ENCODE data around the gene RDH11. TPM values are rescaled to one million over a fixed set of nuclear protein-coding genes. Genes with fewer than 3 reads are reported as not detected.

RDH11 gene
- total and polyA plus RNA-seq, 10 of the 15 experiments (the other 5 are each of a cell fraction or from before 2014, with no cell fraction given) = 49.7 to 161 (median 77.2) TPM

- TF ChIP-seq, protein P1, sequence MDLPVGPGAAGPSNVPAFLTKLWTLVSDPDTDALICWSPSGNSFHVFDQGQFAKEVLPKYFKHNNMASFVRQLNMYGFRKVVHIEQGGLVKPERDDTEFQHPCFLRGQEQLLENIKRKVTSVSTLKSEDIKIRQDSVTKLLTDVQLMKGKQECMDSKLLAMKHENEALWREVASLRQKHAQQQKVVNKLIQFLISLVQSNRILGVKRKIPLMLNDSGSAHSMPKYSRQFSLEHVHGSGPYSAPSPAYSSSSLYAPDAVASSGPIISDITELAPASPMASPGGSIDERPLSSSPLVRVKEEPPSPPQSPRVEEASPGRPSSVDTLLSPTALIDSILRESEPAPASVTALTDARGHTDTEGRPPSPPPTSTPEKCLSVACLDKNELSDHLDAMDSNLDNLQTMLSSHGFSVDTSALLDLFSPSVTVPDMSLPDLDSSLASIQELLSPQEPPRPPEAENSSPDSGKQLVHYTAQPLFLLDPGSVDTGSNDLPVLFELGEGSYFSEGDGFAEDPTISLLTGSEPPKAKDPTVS (IDR thresholded peaks at IDR 0.05; ENCODE audit: low read depth, low read length) = no peak
- TF ChIP-seq POU2F2 (IDR thresholded peaks at IDR 0.05; ENCODE audit: borderline replicate concordance, low read depth, low read length) = peak; percentile 89
- TF ChIP-seq NFIC (IDR thresholded peaks at IDR 0.05; ENCODE audit: low read depth, low read length) = no peak
- no peak; the same call in 1 of the 2 replicates for TF ChIP-seq GATAD2B (conservative IDR thresholded peaks at IDR 0.05; ENCODE audit: low read depth)
- TF ChIP-seq ZSCAN29 (IDR thresholded peaks at IDR 0.05) = no peak
- TF ChIP-seq NBN (IDR thresholded peaks at IDR 0.05) = no peak
- no peak for TF ChIP-seq ZNF622 (IDR thresholded peaks at IDR 0.05)
- TF ChIP-seq, protein P2, sequence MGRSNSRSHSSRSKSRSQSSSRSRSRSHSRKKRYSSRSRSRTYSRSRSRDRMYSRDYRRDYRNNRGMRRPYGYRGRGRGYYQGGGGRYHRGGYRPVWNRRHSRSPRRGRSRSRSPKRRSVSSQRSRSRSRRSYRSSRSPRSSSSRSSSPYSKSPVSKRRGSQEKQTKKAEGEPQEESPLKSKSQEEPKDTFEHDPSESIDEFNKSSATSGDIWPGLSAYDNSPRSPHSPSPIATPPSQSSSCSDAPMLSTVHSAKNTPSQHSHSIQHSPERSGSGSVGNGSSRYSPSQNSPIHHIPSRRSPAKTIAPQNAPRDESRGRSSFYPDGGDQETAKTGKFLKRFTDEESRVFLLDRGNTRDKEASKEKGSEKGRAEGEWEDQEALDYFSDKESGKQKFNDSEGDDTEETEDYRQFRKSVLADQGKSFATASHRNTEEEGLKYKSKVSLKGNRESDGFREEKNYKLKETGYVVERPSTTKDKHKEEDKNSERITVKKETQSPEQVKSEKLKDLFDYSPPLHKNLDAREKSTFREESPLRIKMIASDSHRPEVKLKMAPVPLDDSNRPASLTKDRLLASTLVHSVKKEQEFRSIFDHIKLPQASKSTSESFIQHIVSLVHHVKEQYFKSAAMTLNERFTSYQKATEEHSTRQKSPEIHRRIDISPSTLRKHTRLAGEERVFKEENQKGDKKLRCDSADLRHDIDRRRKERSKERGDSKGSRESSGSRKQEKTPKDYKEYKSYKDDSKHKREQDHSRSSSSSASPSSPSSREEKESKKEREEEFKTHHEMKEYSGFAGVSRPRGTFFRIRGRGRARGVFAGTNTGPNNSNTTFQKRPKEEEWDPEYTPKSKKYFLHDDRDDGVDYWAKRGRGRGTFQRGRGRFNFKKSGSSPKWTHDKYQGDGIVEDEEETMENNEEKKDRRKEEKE (IDR thresholded peaks at IDR 0.05) = no peak
- no peak for TF ChIP-seq NR2F1 (conservative IDR thresholded peaks at IDR 0.05)
- TF ChIP-seq EZH2 (IDR thresholded peaks at IDR 0.05; ENCODE audit: borderline replicate concordance, control insufficient read depth, low read depth, low read length) = no peak
- TF ChIP-seq MTA3 (IDR thresholded peaks at IDR 0.05; ENCODE audit: borderline replicate concordance, low read length) = no peak
- no peak; the same call in 1 of the 2 replicates for TF ChIP-seq ZBTB40 (IDR thresholded peaks at IDR 0.05; ENCODE audit: borderline replicate concordance)
- TF ChIP-seq LARP7 (IDR thresholded peaks at IDR 0.05) = no peak
- TF ChIP-seq EP300 (IDR thresholded peaks at IDR 0.05; ENCODE audit: borderline replicate concordance in 1 of 2, control insufficient read depth in 1 of 2, low read depth in 2 of 2, low read length in 2 of 2) = no peak
- peak; percentile 63 for TF ChIP-seq IKZF1 (conservative IDR thresholded peaks at IDR 0.05)
- TF ChIP-seq, protein P3, sequence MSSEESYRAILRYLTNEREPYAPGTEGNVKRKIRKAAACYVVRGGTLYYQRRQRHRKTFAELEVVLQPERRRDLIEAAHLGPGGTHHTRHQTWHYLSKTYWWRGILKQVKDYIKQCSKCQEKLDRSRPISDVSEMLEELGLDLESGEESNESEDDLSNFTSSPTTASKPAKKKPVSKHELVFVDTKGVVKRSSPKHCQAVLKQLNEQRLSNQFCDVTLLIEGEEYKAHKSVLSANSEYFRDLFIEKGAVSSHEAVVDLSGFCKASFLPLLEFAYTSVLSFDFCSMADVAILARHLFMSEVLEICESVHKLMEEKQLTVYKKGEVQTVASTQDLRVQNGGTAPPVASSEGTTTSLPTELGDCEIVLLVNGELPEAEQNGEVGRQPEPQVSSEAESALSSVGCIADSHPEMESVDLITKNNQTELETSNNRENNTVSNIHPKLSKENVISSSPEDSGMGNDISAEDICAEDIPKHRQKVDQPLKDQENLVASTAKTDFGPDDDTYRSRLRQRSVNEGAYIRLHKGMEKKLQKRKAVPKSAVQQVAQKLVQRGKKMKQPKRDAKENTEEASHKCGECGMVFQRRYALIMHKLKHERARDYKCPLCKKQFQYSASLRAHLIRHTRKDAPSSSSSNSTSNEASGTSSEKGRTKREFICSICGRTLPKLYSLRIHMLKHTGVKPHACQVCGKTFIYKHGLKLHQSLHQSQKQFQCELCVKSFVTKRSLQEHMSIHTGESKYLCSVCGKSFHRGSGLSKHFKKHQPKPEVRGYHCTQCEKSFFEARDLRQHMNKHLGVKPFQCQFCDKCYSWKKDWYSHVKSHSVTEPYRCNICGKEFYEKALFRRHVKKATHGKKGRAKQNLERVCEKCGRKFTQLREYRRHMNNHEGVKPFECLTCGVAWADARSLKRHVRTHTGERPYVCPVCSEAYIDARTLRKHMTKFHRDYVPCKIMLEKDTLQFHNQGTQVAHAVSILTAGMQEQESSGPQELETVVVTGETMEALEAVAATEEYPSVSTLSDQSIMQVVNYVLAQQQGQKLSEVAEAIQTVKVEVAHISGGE (CRISPR knock-in tag; IDR thresholded peaks at IDR 0.05) = no peak
- no peak for TF ChIP-seq HDAC6 (IDR thresholded peaks at IDR 0.05; ENCODE audit: unreplicated experiment)
- TF ChIP-seq NR2C2 (IDR thresholded peaks at IDR 0.05; ENCODE audit: borderline replicate concordance, control insufficient read depth, insufficient read length, low read depth) = no peak
- TF ChIP-seq BACH1 (IDR thresholded peaks at IDR 0.05; ENCODE audit: borderline replicate concordance) = peak; percentile 42; the same call in 1 of the 2 replicates
Measured at GRCh38 chr14:67695394-67695949, at the start of gene RDH11 (continued).
